HG03442 (cell line): Measurements from ENCODE around the gene PTH2.
"Not testable (repeated sequence)": the region's sequence is repeated elsewhere in the genome, so short reads cannot be mapped to it uniquely, and the experiment has no call there.

Experiments used
- ATAC-seq: cut with Tn5 transposase; IDR thresholded peaks from one replicate; pipeline ENCODE4 v1.9.1; 2021; ENCODE audit warnings: mild to moderate bottlenecking, moderate library complexity; ENCODE audit not compliant: unreplicated experiment

The PTH2 gene

GRCh38 chr19:49423071-49423984 is at the start of gene PTH2:
PTH2 (minus strand) TSS chr19:49423441; CDS start chr19:49423339, 102 bp downstream.
- ATAC-seq = no peak

GRCh38 chr19:49472936-49473335 is 49.7 kb upstream of the PTH2 start:
- ATAC-seq = no peak

GRCh38 chr19:49470615-49470978 is 47.4 kb upstream of the PTH2 start:
- no peak for ATAC-seq

GRCh38 chr19:49469828-49470614 is 46.8 kb upstream of the PTH2 start:
- ATAC-seq = peak; percentile 44

- peak; percentile 59 for ATAC-seq
Measured at GRCh38 chr19:49468746-49469447, 45.7 kb upstream of the PTH2 start.

GRCh38 chr19:49468199-49468598 is 45.0 kb upstream of the PTH2 start:
- no peak for ATAC-seq

GRCh38 chr19:49465371-49465770 is 42.1 kb upstream of the PTH2 start:
- no peak for ATAC-seq

- no peak for ATAC-seq
Measured at GRCh38 chr19:49463960-49464740, 40.9 kb upstream of the PTH2 start.

GRCh38 chr19:49462492-49462891 is 39.3 kb upstream of the PTH2 start:
- ATAC-seq = no peak

GRCh38 chr19:49461656-49462055 is 38.4 kb upstream of the PTH2 start:
- ATAC-seq = no peak

GRCh38 chr19:49461130-49461529 is 37.9 kb upstream of the PTH2 start:
- not testable (repeated sequence) for ATAC-seq

GRCh38 chr19:49459388-49459787 is 36.1 kb upstream of the PTH2 start:
- ATAC-seq = no peak

GRCh38 chr19:49458567-49458903 is 35.3 kb upstream of the PTH2 start:
- no peak for ATAC-seq

GRCh38 chr19:49456326-49456725 is 33.1 kb upstream of the PTH2 start:
- no peak for ATAC-seq

- ATAC-seq = no peak
Measured at GRCh38 chr19:49455773-49456172, 32.5 kb upstream of the PTH2 start.

- ATAC-seq = no peak
Measured at GRCh38 chr19:49453757-49454240, 30.6 kb upstream of the PTH2 start.

GRCh38 chr19:49453013-49453756 is 29.9 kb upstream of the PTH2 start, which contains the start of gene ALDH16A1:
ALDH16A1 (plus strand) TSS chr19:49453225; CDS start chr19:49453332, 107 bp downstream.
- peak; percentile 83 for ATAC-seq

GRCh38 chr19:49451430-49452181 is 28.4 kb upstream of the PTH2 start, which contains the start of gene PIH1D1:
PIH1D1 (minus strand) TSS chr19:49451814; CDS start chr19:49451574, 240 bp downstream.
- peak; percentile 47 for ATAC-seq

GRCh38 chr19:49450405-49450804 is 27.2 kb upstream of the PTH2 start:
- no peak for ATAC-seq
